Measurements from ENCODE around the gene WARS2.

WARS2 gene

DNA sequence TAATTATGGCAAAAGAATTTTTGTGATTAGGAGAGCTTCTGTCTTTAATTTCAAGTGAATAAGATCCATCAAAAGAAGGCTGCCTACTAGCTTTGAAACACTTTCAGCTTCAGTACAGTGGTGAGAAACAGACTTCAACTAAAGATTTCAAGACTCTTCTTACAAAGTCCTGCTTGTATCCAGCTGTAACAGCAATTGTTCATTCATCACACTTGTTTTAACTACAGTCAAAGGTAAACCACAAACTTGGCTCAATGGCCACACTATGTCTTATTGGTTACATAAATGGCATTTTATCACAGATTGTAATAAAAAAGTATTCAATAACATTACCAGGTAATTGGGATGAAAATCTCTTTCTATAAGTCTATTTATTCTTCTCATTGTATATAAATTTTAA is 59.2 kb downstream of the WARS2 start:
- DNase-seq, result no peak

DNA sequence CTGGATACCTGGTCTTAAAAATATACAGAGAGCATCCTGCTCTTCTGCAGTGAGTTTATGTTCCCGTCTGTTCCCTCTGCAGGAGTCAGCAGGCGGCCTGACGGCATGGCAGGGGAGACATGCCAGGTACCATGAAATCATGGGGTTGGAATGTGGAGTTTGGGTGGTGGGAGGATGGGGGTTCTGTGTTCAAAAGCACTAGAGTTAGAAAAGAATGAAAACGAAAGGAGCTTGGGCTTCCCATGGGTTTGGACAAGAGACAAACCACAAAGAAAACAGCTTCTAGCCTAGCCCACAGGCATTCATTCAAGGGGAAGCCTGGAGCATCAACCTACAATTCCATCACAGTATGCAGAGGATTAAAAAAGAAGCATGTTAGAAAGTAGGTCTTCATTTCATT is 59.9 kb downstream of the WARS2 start:
- no peak for DNase-seq

DNA sequence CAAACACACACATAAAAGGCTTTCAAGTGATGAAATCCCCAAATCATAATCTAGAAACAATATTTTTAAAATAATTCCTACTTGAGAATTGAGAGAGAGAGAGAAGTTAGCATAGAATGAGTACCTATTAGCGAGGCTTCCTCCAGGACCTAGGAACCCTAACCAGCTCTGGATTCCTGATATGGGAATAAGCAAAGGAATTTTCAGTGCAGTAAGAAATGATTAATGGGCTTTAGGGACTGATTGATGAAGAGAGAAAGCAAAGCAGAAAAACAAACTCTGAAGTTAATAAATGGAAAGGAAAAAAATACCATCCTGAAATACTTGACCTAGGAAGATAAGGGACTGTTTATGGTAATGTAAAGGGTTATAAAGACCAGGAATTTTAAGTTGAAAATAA is 60.6 kb downstream of the WARS2 start:
- DNase-seq, result no peak

DNA sequence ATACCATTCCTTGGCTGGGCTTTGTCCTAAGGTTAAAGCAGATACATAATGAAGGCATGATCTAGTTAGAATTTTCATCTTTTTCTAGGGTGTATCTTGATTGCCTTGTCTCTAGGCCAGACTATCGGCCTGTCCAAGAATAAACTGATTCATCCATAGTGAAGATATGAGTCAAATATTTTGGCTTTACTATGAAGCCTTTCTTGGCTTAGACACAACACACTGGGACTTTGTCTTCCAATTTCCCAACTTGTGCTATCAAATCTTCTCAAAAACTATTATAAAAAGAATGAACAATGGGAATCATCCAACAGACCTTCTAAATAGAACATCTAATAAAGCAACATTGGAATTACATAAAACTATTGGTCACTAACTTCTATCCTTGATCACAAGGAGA is 64.8 kb downstream of the WARS2 start:
- no peak for DNase-seq

DNA sequence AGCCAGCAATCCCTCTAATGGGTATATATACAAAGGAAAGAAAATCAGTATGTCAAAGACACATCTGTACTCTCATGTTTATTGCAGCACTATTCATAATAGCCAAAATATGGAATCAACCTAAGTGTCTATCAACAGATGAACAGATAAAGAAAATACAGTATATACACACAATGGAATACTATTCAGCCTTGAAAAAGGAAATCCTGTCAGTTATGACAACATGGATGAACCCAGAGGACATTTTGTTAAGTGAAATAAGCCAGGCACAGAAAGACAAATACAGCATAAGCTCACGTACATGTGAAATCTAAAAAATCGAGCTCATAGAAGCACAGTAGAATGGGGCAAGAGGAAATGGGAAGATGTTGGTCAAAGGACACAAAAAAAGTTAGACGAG is 69.1 kb downstream of the WARS2 start:
- no peak for DNase-seq

DNA sequence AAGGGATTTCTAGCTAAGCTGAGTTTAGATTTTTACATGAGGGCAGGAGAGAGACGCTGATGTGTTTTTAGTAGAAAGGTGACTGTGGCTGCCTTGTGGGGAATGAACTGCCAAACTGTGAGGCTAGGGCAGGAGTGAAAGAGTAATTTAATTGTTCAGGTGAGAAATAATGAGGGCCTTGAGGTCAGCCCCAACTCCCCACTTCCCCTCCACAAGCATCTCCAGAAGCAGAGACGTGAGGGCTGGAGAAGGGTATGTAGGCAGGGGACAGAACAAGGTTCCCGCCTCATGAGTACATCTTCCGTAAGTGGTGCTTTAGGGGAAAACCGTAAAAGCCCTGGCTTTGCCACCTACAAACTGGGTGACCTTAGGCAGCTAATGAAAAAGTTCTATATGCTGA is 70.8 kb downstream of the WARS2 start:
- DNase-seq, result no peak

DNA sequence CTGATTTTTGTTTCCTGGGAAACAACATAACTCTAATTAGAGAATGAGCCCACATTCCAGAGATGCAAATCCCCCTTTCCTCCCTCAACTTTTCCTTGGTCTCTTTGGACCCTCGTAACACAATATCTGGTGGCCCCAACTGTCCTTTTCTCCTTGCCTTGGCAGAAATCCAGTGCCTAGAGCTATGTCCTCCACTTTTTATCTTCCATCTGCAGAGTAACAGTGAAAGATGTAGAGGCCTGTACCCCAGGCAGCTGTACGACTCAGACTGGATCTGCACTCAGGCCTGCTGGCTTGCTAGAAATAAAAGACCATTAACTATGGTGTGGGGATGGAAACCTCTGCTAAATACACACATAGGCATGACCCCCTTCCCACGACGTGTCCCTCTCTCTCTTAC is 72.0 kb downstream of the WARS2 start:
- no peak for DNase-seq

DNA sequence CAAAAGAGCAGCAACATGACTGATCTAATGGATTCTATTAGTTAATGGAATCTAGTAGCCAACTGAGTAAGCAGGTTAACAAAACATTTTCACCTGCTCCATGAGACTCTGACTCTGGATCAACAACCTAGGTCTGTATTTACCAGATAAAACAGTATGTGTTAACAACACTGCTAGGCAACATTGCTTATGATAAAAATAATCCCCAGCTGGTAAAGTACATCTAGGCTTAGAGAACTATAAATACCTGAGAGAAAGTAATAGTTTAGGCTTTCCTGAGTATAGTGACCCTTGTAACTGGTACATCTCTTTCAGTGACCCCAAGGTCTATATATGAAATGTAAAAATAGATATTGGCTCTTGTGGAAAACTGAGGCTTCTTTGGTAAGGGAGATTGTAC is 78.8 kb downstream of the WARS2 start:
- DNase-seq, result no peak

DNA sequence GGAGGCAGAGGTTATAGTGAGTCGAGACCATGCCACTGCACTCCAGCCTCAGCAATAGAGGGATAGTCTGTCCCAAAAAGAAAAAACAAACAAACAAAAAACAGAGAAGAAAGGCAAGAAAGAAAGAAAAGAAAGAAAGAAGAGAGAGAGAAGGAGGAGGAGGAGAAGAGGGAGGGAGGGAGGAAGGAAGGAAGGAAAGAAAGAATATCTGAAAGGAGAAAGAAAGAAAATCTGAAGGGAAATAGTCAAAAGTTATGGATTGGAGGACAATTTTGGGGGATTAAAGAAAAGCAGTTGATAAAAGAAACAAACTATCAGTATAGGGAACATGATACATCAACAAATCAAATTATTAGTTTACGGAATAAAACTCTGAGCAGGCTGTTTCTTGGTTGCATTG is 84.9 kb downstream of the WARS2 start:
- DNase-seq, result no peak

DNA sequence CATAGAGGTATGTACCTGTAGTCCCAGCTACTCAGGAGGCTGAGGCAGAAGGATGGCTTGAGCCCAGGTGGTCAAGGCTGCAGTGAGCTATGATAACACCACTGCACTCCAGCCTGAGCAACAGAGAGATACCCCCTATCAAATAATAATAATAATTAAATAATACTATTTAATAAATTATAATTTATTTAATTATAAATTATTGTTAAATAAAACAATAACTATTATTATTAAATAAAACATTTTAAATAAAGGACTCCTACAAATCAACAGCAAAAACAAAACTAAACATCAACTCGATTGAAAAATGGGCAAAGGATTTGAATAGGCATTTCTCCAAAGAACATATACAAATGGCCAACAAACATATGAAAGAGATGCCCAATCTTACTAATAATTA is 86.5 kb downstream of the WARS2 start:
- no peak for DNase-seq

DNA sequence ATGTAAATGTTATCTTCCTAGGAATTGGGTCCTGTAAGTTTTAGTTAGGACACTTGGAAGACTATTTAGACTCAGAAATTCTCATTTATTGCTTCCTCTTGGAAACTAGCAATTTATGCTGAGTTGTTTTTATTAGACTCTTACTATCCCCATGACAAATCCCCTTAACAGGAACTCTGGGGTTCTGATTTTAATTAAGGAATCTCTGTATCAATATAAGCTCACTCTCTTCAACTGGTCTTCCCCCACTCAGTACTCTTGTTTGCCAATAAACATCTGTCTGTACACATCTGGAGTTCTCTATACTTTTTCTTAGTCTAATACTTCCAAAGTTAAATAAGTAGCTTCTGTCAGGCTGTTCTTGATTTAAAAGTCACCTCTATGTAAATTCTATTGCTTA is 88.2 kb downstream of the WARS2 start:
- no peak for DNase-seq

DNA sequence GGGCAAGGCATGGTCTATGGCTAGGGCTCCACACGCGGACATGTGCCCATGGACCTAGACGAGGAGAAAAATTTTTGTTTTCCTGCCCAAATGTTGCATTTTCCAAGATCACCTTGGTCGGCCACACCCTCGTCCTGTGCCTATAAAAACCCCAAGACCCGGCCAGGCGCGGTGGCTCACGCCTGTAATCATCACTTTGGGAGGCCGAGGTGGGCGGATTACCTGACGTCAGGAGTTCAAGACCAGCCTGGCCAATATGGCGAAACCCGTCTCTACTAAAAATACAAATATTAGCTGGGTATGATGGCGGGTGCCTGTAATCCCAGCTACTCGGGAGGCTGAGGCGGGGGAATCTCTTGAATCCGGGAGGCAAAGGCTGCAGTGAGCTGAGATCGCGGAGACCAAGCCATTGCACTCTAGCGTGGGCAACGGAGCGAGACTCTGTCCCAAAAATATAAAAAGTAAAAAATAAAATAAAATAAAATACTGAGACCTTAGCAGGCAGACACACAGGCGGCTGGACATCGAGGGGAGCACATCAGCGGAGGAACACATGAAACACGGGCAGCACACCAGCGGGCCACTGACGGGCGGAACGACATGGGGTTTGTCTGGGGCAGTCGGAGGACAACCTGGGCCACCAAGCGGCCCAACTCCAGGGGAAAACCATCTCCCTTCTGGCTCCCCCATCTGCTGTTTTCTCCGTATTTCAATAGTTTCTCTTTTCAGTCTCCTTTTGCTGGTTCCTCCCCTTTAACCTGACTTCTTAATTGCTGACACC is 91.6 kb downstream of the WARS2 start:
- no peak for DNase-seq

DNA sequence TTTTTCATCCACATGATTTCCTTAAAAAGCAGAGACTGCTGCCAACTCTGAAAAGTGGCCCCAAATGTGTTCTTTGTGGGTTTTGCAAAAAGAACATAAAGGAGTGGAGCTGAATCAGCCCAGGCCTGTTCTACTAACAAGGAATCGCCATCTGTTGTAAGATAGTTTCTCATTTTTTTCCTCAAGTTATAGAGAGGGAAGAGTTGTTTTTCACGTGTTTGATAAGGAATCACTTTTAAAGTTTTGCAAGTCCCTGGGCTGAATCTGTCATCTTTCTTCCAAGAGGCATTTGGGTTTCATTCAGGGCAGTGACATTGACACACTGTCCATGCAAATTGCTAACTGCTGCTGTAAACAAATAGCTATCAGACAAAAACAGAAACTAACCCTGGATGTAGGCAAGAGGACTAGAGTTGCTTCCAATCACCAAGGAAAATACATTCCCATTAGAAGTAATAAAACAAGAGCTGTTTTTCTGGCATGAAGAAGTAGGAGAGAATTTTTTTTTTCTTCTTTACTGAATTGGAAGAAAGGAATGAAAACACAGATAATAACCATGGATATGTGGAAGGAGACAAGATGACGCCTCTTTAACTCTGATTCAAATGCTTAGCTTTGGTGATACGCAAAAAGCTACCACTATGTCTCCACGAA is 93.5 kb downstream of the WARS2 start:
- DNase-seq, result no peak

DNA sequence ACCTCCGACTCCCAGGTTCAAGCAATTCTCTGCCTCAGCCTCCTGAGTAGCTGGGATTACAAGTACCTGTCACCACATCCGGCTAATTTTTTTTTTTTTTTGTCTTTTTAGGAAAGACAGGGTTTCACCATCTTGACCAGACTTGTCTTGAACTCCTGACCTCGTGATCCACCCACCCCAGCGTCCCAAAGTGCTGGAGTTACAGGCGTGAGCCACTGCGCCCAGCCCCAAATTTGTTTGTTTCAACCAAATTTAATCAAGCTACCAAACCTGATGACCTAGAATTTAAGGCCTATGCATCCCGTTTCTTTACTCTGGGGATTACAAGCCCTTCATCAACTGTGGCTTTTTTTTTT is 94.0 kb downstream of the WARS2 start:
- no peak for DNase-seq

DNA sequence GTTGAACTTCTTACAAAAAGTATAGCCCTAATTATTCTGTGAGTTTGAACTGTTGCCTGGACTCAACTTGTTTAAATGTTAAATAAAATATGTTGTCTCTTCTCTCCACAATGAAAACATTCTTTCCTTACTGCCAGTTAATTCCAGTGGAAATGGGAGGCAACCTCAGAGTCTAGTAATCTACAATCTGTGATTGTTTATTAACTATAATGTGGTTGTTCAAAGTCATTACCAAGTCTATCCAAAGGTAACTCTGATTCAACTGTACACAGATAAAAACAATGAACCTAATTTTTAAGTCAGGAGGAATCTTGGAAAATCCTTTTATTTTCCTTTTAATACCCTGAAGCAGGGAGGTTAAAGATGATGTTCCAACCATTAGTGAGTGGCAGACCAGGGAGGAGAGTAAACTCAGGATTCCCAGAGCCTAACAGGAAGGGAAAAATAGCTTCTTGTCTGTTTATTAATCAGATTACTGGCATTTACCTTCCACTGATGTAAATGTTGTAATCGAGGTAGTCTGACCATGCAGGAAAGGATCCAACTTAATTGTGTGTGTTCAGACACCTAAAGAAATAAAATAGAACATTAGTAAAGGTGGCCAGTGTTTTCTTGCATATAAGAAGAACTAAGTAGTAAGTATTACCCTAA is 95.2 kb downstream of the WARS2 start:
- no peak for DNase-seq

DNA sequence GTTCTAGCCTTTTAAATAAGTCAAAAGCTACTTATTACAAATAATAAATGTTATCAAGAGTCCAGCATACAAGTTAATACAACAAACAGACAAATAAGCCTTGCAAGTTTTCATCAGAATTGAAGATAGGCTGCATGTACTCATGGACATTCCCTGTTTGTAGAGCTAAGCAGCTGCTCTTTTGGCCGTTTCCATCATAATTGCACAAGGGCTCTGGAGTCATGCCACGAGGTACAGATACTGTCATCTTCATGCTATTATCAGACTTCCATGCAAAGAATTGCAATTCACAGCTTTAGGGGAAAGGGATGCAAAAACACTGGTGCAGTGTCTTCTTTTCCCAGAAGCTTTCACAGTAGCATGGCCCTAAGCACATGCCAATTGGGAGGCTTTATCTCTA is 99.5 kb downstream of the WARS2 start:
- DNase-seq, result no peak

DNA sequence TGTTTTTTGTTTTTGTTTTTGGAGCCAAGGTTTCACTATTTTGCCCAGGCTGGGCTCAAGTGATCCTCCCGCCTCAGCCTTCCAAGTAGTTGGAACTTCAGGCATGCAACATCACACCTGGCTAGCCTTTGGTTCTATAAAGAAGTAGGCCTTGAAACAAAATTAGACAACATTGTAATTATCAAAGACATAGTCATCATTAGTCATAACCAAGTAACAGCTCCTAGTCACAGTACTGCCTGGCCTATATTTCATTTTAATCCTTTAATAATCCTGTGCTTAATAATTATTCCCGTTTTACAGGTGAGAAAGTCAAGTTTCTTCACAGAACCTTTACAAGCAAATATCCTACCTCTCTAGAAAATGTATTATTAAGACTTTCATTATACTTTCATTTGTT is 100.0 kb downstream of the WARS2 start:
- no peak for DNase-seq

DNA sequence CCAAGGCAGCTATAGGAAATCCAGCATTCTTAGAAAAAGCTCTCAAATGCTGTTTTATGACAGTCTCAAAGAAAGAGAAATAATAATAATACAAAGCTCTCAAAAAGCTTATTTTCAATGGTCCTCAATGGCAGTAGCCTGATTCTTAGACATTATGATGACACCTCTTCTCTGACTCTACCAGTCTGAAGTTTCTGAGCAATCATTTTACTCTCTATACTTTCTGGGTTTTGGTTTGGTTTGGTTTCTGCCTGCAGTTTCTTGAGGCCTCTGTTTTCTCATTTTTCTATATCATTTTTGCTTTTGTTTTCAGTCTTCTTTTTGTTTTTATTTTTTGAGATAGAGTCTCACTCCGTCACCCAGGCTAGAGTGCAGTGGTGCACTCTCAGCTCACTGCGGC is 102.1 kb downstream of the WARS2 start:
- no peak for DNase-seq

DNA sequence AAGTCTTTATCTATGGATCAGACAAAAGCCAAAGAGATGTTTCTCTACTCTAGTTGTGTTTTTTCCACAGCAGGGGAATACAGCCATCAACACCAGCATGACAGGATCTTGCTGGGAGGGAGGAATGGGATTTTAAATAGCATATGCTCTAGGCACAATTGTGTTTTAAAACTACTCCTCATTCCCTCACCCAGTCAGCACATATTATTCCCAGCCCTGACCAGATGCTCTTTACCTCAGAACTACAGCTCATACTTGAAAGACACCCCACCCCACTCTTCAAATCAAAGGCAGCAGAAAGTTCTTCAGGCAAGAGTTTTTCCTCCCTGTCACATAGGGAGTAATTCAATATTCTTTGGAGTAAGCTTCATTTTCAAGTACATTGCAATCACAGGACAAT is 106.1 kb downstream of the WARS2 start:
- no peak for DNase-seq

DNA sequence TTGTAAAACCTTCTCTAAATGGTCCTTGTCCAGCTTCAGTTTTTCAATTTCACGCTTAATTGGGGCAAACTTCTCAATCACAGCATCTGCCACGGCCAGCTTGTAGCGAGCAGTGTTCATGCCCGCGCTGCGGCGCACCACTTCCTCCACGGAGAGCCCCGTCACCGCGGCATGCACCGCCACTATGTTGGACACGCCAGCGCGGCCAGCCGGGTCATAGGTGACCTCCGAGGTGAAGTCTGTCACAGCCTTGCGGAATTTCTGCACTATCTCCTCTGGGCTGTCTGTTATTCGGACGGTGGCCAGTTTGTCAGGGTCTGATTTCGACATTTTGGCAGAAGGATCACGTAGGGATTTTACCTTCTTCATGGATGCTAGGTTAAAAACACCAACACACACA is 107.5 kb downstream of the WARS2 start:
- DNase-seq, result no peak

DNA sequence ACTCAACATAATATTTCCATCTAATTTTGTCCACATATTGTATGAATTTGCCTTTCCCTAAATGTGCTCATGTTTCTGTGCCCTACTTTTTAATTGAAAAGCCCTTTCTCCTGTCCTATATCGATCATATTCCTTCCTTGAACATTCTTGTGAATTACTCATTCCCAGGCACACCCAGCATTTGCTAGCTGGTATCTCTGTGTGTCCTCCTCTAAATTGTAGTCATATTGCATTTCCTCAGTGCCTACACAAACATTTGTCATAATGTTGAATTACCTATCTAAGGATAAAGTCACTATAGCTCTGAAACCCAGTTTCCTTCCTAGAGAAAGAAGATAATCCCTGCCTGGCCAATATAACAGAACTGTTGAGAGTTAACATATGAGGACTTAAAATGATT is 112.7 kb downstream of the WARS2 start:
- DNase-seq, result no peak

DNA sequence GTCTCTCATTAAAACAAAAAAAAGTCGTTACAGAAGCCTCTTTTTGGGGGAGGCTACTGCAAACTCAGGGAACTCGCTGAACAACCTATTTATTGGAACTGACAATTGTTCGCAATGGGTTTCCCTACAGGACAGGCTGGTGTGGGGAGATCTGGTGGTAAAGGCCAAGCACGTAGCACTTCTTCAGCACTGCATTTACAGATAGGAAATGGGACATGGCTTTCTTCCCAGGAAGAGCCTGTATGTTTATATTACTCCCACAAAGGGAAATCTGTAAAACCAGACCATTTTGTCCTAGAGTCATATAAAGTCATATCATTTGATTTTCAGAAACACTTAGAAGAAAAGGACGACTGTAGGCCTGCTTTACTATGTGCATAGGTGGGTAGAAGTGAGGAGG is 113.5 kb downstream of the WARS2 start:
- DNase-seq, result no peak

DNA sequence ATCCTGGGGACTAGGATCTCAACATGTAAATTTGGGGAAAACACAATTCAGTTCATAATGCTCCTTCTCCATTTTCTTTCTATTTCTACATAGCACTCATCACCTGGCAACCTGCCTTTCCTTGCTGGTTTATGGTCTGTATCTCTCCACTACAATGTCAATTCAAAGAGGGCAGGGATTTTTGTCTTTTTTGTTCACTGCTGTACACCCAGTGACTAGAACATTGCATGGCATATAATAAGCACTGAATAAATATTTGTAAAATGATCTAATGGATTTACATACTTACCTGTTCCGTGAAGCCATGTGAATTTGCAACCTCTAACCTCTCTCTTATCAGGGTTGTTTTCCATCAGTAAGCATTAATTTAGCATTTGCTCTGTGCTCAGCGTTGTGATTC is 124.9 kb downstream of the WARS2 start:
- DNase-seq, result no peak

DNA sequence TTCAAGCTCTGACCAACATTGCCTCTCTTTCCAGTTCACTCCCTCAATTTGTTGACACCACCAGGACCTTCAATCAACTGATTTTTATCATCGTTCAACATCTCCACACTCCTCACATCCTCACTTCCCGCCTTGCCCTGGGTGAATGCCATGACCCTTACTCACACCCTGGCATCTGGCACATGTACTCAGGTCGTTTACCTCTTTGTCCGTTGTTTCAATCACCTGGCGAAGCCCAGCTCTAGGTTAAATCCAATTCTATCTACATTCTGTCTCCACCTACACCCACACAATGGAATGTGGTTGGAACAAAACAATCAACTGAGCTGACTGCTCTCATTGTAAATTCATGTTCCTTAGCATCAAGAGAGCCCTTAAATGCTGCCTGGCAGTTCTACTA is 128.1 kb downstream of the WARS2 start:
- no peak for DNase-seq

DNA sequence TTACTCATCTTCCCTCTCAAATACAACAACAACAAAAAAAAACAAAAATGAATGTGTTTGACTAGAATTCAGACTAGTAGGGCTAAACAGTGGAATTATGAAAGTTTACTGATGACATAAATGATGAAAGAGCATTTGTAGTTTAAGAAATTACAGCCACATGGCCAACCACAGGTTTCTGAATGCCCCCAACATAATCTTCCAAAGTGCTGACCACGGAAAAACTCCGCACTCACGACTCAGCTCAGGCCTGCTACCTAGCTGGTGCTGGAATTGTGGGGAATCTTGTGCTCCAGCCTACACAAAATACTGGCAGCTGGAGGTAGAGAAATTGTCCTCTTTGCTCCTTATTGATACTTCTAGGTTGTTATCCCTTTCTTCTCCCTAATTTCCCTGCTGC is 128.7 kb downstream of the WARS2 start:
- no peak for DNase-seq

Data from NCI-H1092 treated with DMSO at 0.1 percent for 48 hours (cell line).